Mesenchymal stem cell (in vitro differentiated cells and primary cell): ENCODE data around the gene SETD3.

Experiments
- DNase-seq: peaks from one replicate; pipeline ENCODE4 v3.0.0-alpha.2; 2013
- H2AFZ ChIP-seq: one replicate; pipeline ENCODE4 v1.6.1; 2013; ENCODE audit warnings: low read depth, mild to moderate bottlenecking, control low read depth, inconsistent platforms, low read length, moderate library complexity
- H2AK5ac ChIP-seq: 2 replicates; pipeline ENCODE4 v1.6.1; 2013; ENCODE audit warnings: low read length, moderate library complexity, mild to moderate bottlenecking, inconsistent platforms; ENCODE audit not compliant: severe bottlenecking
- H2BK120ac ChIP-seq: one replicate; pipeline ENCODE4 v1.6.1; 2013; ENCODE audit warnings: low read depth, mild to moderate bottlenecking, inconsistent platforms, low read length, moderate library complexity
- H2BK12ac ChIP-seq, 2 experiments: one replicate each; pipeline ENCODE4 v1.6.1; 2013; ENCODE audit warnings: inconsistent platforms in 2 of 2, low read length in 2 of 2, mild to moderate bottlenecking in 2 of 2, moderate library complexity in 2 of 2, control low read depth in 1 of 2
- H2BK15ac ChIP-seq: one replicate; pipeline ENCODE4 v1.6.1; 2013; ENCODE audit warnings: mild to moderate bottlenecking, low read depth, inconsistent platforms; ENCODE audit not compliant: poor library complexity, severe bottlenecking
- H2BK5ac ChIP-seq: 2 replicates; pipeline ENCODE4 v1.6.1; 2013; ENCODE audit warnings: low read depth, mild to moderate bottlenecking, low read length, control low read depth, inconsistent platforms; ENCODE audit not compliant: poor library complexity, severe bottlenecking
- H3K14ac ChIP-seq, 2 experiments: one replicate each; pipeline ENCODE4 v1.6.1; 2013; ENCODE audit warnings: inconsistent platforms in 2 of 2, low read length in 2 of 2, control low read depth in 1 of 2, mild to moderate bottlenecking in 1 of 2, moderate library complexity in 1 of 2
- H3K18ac ChIP-seq, 2 experiments: one replicate each; pipeline ENCODE4 v1.6.1; 2013; ENCODE audit warnings: inconsistent platforms in 2 of 2, low read length in 2 of 2, control low read depth in 1 of 2, low read depth in 1 of 2, mild to moderate bottlenecking in 1 of 2
- H3K23ac ChIP-seq, 2 experiments: one replicate each; pipeline ENCODE4 v1.6.1; 2013; ENCODE audit warnings: inconsistent platforms in 2 of 2, low read length in 2 of 2, mild to moderate bottlenecking in 2 of 2, moderate library complexity in 2 of 2, control low read depth in 1 of 2
- H3K27ac ChIP-seq: 2 replicates; pipeline ENCODE4 v1.5.1; 2013; ENCODE audit warnings: mild to moderate bottlenecking, moderate library complexity, low read length, control low read depth, inconsistent platforms; ENCODE audit not compliant: poor library complexity, severe bottlenecking
- H3K27me3 ChIP-seq, 2 experiments: 2 replicates each; pipeline versions ENCODE4 v1.6.1 to v1.7.0; 2013; ENCODE audit warnings: low read length in 2 of 2, mild to moderate bottlenecking in 2 of 2, moderate library complexity in 2 of 2, control low read depth in 1 of 2, inconsistent platforms in 1 of 2; ENCODE audit not compliant: control insufficient read depth in 1 of 2, insufficient read depth in 1 of 2
- H3K36me3 ChIP-seq, 2 experiments: 2 replicates each; pipeline versions ENCODE4 v1.6.1 to v1.7.0; 2013; ENCODE audit warnings: low read length in 2 of 2, control low read depth in 1 of 2, inconsistent platforms in 1 of 2, low read depth in 1 of 2, mild to moderate bottlenecking in 1 of 2; ENCODE audit not compliant: insufficient read depth in 2 of 2, control insufficient read depth in 1 of 2
- H3K4ac ChIP-seq, 2 experiments: one replicate each; pipeline ENCODE4 v1.6.1; 2013; ENCODE audit warnings: inconsistent platforms in 2 of 2, low read length in 2 of 2, mild to moderate bottlenecking in 2 of 2, moderate library complexity in 2 of 2, control low read depth in 1 of 2, low read depth in 1 of 2
- H3K4me1 ChIP-seq: 2 replicates; pipeline ENCODE4 v1.6.1; 2013; ENCODE audit warnings: low read depth, low read length, control low read depth; ENCODE audit not compliant: control insufficient read depth, insufficient read depth
- H3K4me2 ChIP-seq: 2 replicates; pipeline ENCODE4 v1.6.1; 2013; ENCODE audit warnings: low read length, mild to moderate bottlenecking, inconsistent platforms; ENCODE audit not compliant: poor library complexity, severe bottlenecking
- H3K4me3 ChIP-seq, 2 experiments: 2 replicates each; pipeline versions ENCODE4 v1.5.1 to v1.7.0; 2013; ENCODE audit warnings: low read length in 2 of 2, mild to moderate bottlenecking in 2 of 2, control low read depth in 1 of 2, low read depth in 1 of 2; ENCODE audit not compliant: insufficient read depth in 1 of 2
- H3K79me1 ChIP-seq: replicated peaks from 2 replicates; pipeline ENCODE4 v1.6.1; 2013; ENCODE audit warnings: mild to moderate bottlenecking, control low read depth, low read length, inconsistent platforms; ENCODE audit not compliant: poor library complexity, severe bottlenecking
- H3K9ac ChIP-seq: 2 replicates; pipeline ENCODE4 v1.7.0; 2013; ENCODE audit warnings: mild to moderate bottlenecking, low read length, moderate library complexity
- H3K9me3 ChIP-seq: 2 replicates; pipeline ENCODE4 v1.7.0; 2013; ENCODE audit warnings: mild to moderate bottlenecking, low read length; ENCODE audit not compliant: control insufficient read depth
- H4K8ac ChIP-seq: one replicate; pipeline ENCODE4 v1.6.1; 2013; ENCODE audit warnings: inconsistent platforms, mild to moderate bottlenecking, low read length, moderate library complexity
- H4K91ac ChIP-seq: one replicate; pipeline ENCODE4 v1.6.1; 2013; ENCODE audit warnings: mild to moderate bottlenecking, low read length, inconsistent platforms
- WGBS: methylation state at CpG from one replicate; pipeline ENCODE4 v1.1.7; 2013; ENCODE audit warnings: mixed read lengths; 5-methylcytosine and 5-hydroxymethylcytosine counted together

The SETD3 gene

GRCh38 chr14:99460793-99461192 lies 19.9 kb downstream of the SETD3 start:
- H2AFZ ChIP-seq: no peak overlapping the region
- no peak overlapping the region for H3K27ac ChIP-seq
- H2BK12ac ChIP-seq: no peak overlapping the region
- H3K27me3 ChIP-seq: no peaks in the 10 kb centered on the region
- H3K4me3 ChIP-seq: no peak overlapping the region
- peaks cover 23 to 86% of the 10 kb centered on the region in 2 experiments for H3K36me3 ChIP-seq
- no peak overlapping the region for H4K8ac ChIP-seq
- no peak overlapping the region for H2AK5ac ChIP-seq
- H3K4me2 ChIP-seq: no peak overlapping the region
- 95% methylated on average over 3 of the region's 3 CpGs for WGBS
- DNase-seq: no peak
- H3K23ac ChIP-seq: no peak overlapping the region
- H3K4ac ChIP-seq: no peak overlapping the region
- H3K9ac ChIP-seq: no peak overlapping the region
- no peak overlapping the region for H2BK120ac ChIP-seq
- H3K79me1 ChIP-seq: peaks cover 36% of the 10 kb centered on the region
- H3K9me3 ChIP-seq: no peaks in the 10 kb centered on the region
- no peak overlapping the region for H3K18ac ChIP-seq
- H2BK5ac ChIP-seq: no peak overlapping the region
- H3K4me1 ChIP-seq: no peaks in the 10 kb centered on the region
- no peak overlapping the region for H3K14ac ChIP-seq
- no peak overlapping the region for H4K91ac ChIP-seq
- H2BK15ac ChIP-seq: no peak overlapping the region

GRCh38 chr14:99459481-99460100 lies 21.1 kb downstream of the SETD3 start:
- Histone ChIP-seq H2BK15ac (no peak overlapping the region), H2BK5ac (no peak overlapping the region), H3K9ac (no peak overlapping the region), H3K9me3 (no peaks in the 10 kb centered on the region), H2AK5ac (no peak overlapping the region), H3K27me3 (no peaks in the 10 kb centered on the region), H3K79me1 (peaks cover 31% of the 10 kb centered on the region), H2BK120ac (no peak overlapping the region), H3K4me3 (no peak overlapping the region), H3K23ac (no peak overlapping the region), H2BK12ac (no peak overlapping the region), H3K27ac (no peak overlapping the region), H4K91ac (no peak overlapping the region), H3K18ac (no peak overlapping the region), H3K14ac (no peak overlapping the region), H3K4me1 (peaks cover 1% of the 10 kb centered on the region), H3K36me3 (peaks cover 15 to 82% of the 10 kb centered on the region in 2 experiments), H2AFZ (no peak overlapping the region), H3K4ac (no peak overlapping the region), H4K8ac (no peak overlapping the region), H3K4me2 (no peak overlapping the region)
- WGBS: 97% methylated on average over 5 of the region's 5 CpGs
- no peak for DNase-seq

- Histone ChIP-seq H2AFZ (no peak overlapping the region), H2BK15ac (no peak overlapping the region), H4K91ac (no peak overlapping the region), H2BK12ac (no peak overlapping the region), H3K4me1 (peaks cover 5% of the 10 kb centered on the region), H2BK5ac (no peak overlapping the region), H3K9ac (no peak overlapping the region), H3K36me3 (peaks cover 11 to 64% of the 10 kb centered on the region in 2 experiments), H3K79me1 (peaks cover 28% of the 10 kb centered on the region), H3K4me3 (no peak overlapping the region), H3K23ac (no peak overlapping the region), H2AK5ac (no peak overlapping the region), H3K4ac (no peak overlapping the region), H3K27ac (no peak overlapping the region), H3K4me2 (no peak overlapping the region), H3K14ac (peak overlapping the region in 1 of 2 experiments; percentile 29), H3K9me3 (no peaks in the 10 kb centered on the region), H3K18ac (no peak overlapping the region), H3K27me3 (no peaks in the 10 kb centered on the region), H2BK120ac (no peak overlapping the region), H4K8ac (no peak overlapping the region)
- WGBS: no CpG with 5 or more reads among the region's 3 CpGs
- DNase-seq: no peak
Measured at GRCh38 chr14:99454246-99454645, 26.4 kb downstream of the SETD3 start.

- Histone ChIP-seq H3K36me3 (peaks cover 17 to 71% of the 10 kb centered on the region in 2 experiments), H3K4me1 (peaks cover 5% of the 10 kb centered on the region), H3K27me3 (no peaks in the 10 kb centered on the region), H3K14ac (no peak overlapping the region), H3K9ac (no peak overlapping the region), H3K4ac (no peak overlapping the region), H2BK15ac (no peak overlapping the region), H2BK12ac (no peak overlapping the region), H3K27ac (no peak overlapping the region), H3K18ac (no peak overlapping the region), H2AFZ (no peak overlapping the region), H3K4me2 (no peak overlapping the region), H3K4me3 (no peak overlapping the region), H4K91ac (no peak overlapping the region), H2AK5ac (no peak overlapping the region), H3K23ac (no peak overlapping the region), H2BK120ac (no peak overlapping the region), H3K79me1 (peaks cover 27% of the 10 kb centered on the region), H4K8ac (no peak overlapping the region), H3K9me3 (no peaks in the 10 kb centered on the region), H2BK5ac (no peak overlapping the region)
- WGBS: 97% methylated on average over 2 of the region's 4 CpGs
- no peak for DNase-seq
Measured at GRCh38 chr14:99452968-99453367, 27.7 kb downstream of the SETD3 start.
